ENCODE data around the gene INVS.

- no peak for TF ChIP-seq CTCF (IDR thresholded peaks at IDR 0.05)
- no peak for TF ChIP-seq POLR2AphosphoS5 (IDR thresholded peaks at IDR 0.05)
- no peak for TF ChIP-seq POLR2A (IDR thresholded peaks at IDR 0.05)
Measured at GRCh38 chr9:100317706-100318105, 218.7 kb downstream of the INVS start.
